ENCODE measurements around the gene ZNF579.

Gene ZNF579

GRCh38 chr19:55614711-55615542 lies 34.3 kb upstream of the ZNF579 start:
- peaks cover 29% of the 10 kb centered on the region for H3K36me3 ChIP-seq (ENCODE audit: control insufficient read depth, low read length)
- H3K27ac ChIP-seq (ENCODE audit: low read depth, low read length) = no peak overlapping the region
- no peak overlapping the region for H3K4me3 ChIP-seq (ENCODE audit: low read length)
- no peaks in the 10 kb centered on the region for H3K27me3 ChIP-seq (ENCODE audit: control insufficient read depth, low read length)
- no peak for TF ChIP-seq CTCF (IDR thresholded peaks at IDR 0.05; ENCODE audit: low read depth, low read length, poor library complexity, severe bottlenecking)
- no peak for TF ChIP-seq EZH2phosphoT487 (IDR thresholded peaks at IDR 0.05; ENCODE audit: borderline replicate concordance, low read length)
- H3K4me2 ChIP-seq (ENCODE audit: low read length) = no peak overlapping the region
- no peaks in the 10 kb centered on the region for H3K9me2 ChIP-seq (replicated peaks; ENCODE audit: control insufficient read depth, low read length)
- no peaks in the 10 kb centered on the region for H4K20me1 ChIP-seq (ENCODE audit: control insufficient read depth, insufficient read depth, low read depth, low read length)
- H3F3A ChIP-seq (ENCODE audit: control insufficient read depth, insufficient read depth) = 0 out of 2 replicates have a peak, but pooled peaks cover 2% of the 10 kb centered on the region
- no peaks in the 10 kb centered on the region for H3K9me3 ChIP-seq (ENCODE audit: control insufficient read depth, insufficient read depth, low read length)
- H3K4me1 ChIP-seq (ENCODE audit: control insufficient read depth, low read length) = peaks cover 7% of the 10 kb centered on the region
- H3K79me2 ChIP-seq (ENCODE audit: control insufficient read depth, low read length) = peaks cover 32% of the 10 kb centered on the region

- Histone ChIP-seq H4K20me1 (ENCODE audit: control insufficient read depth, insufficient read depth, low read depth, low read length) (peaks cover 4% of the 10 kb centered on the region; the same call in 1 of the 2 replicates), H3K27ac (ENCODE audit: low read depth, low read length) (no peak overlapping the region), H3K36me3 (ENCODE audit: control insufficient read depth, low read length) (peaks cover 37% of the 10 kb centered on the region), H3K4me1 (ENCODE audit: control insufficient read depth, low read length) (peaks cover 7% of the 10 kb centered on the region), H3K9me2 (replicated peaks; ENCODE audit: control insufficient read depth, low read length) (no peaks in the 10 kb centered on the region), H3K9me3 (ENCODE audit: control insufficient read depth, insufficient read depth, low read length) (no peaks in the 10 kb centered on the region), H3F3A (ENCODE audit: control insufficient read depth, insufficient read depth) (0 out of 2 replicates have a peak, but pooled peaks cover under 1% of the 10 kb centered on the region), H3K4me3 (ENCODE audit: low read length) (no peak overlapping the region), H3K27me3 (ENCODE audit: control insufficient read depth, low read length) (no peaks in the 10 kb centered on the region), H3K4me2 (ENCODE audit: low read length) (no peak overlapping the region), H3K79me2 (ENCODE audit: control insufficient read depth, low read length) (peaks cover 40% of the 10 kb centered on the region)
- TF ChIP-seq CTCF (IDR thresholded peaks at IDR 0.05; ENCODE audit: low read depth, low read length, poor library complexity, severe bottlenecking) (no peak), EZH2phosphoT487 (IDR thresholded peaks at IDR 0.05; ENCODE audit: borderline replicate concordance, low read length) (no peak)
Measured at GRCh38 chr19:55613930-55614710, 33.5 kb upstream of the ZNF579 start.

DNA sequence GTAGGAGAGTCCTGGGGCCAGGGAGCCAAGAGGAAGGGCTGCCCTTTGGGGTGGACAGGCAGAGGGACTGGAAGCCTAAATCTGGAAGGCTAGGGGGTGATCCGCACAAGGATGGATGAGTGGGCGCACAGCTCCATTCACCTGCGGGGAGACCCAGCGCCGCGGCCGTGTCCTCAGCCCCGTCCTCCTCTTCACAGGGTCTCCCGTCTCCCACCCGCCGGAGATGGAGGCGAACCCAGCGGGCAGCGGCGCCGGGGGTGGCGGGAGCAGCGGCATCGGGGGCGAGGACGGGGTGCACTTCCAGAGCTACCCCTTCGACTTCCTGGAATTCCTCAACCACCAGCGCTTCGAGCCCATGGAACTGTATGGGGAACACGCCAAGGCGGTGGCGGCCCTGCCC lies 32.7 kb upstream of the ZNF579 start:
- Histone ChIP-seq H3K27ac (ENCODE audit: low read depth, low read length) (no peak overlapping the region), H3K4me3 (ENCODE audit: low read length) (no peak overlapping the region)

More for the DNA sequence above, 32.7 kb upstream of the ZNF579 start:
- Histone ChIP-seq H3K36me3 (ENCODE audit: control insufficient read depth, low read length) (peaks cover 43% of the 10 kb centered on the region), H3K4me2 (ENCODE audit: low read length) (no peak overlapping the region), H4K20me1 (ENCODE audit: control insufficient read depth, insufficient read depth, low read depth, low read length) (peaks cover 4% of the 10 kb centered on the region; the same call in 1 of the 2 replicates), H3K4me1 (ENCODE audit: control insufficient read depth, low read length) (peaks cover 7% of the 10 kb centered on the region), H3F3A (ENCODE audit: control insufficient read depth, insufficient read depth) (no peaks in the 10 kb centered on the region), H3K79me2 (ENCODE audit: control insufficient read depth, low read length) (peaks cover 47% of the 10 kb centered on the region), H3K27me3 (ENCODE audit: control insufficient read depth, low read length) (no peaks in the 10 kb centered on the region), H3K9me2 (replicated peaks; ENCODE audit: control insufficient read depth, low read length) (no peaks in the 10 kb centered on the region), H3K9me3 (ENCODE audit: control insufficient read depth, insufficient read depth, low read length) (no peaks in the 10 kb centered on the region)
- TF ChIP-seq EZH2phosphoT487 (IDR thresholded peaks at IDR 0.05; ENCODE audit: borderline replicate concordance, low read length) = no peak
- no peak for TF ChIP-seq CTCF (IDR thresholded peaks at IDR 0.05; ENCODE audit: low read depth, low read length, poor library complexity, severe bottlenecking)
